Fibroblast of upper back skin (primary cell): ENCODE results near the gene SNN.

Source experiments
- DNase-seq: peaks from one replicate; pipeline ENCODE4 v3.0.0-alpha.2; 2013

Gene SNN

DNA sequence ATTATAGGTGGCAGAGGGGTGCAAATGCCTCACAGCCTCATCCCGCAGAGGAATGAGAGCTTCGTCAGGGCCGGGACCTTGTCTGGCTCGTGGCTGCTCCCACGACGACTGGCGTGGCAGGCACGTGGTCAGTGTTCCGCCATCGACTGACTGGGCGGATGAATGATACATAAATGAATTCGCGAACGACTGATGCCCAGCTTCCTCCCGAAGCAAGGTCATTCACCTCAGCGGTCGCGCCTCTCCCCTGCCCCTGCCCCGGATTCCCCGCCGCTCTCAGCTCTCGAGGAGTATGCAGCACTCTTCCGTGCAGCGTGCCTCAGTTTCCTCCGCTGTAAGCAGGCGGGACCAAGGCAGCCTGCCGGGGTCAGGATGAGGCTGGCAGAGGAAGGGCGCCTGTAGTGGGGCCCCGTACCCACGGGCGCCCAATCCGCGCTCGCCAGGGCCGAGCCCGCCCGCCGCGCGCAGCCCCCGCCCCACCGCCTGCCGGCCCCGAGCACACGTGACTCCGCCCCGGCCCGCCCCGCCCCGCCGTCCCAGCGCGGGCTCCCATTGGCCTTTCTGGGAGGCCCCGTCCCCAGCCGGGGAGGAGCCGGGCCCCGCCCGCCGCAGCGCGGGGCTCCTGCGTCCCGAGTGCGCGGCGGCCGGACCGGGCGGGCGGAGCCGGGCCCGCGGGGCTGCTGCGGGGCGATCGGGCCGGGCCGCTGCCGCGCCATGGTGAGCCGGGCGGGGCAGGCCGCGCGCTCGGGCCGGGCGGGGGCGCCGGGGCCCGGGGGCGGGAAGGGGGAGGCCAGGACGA, at the start of gene SNN:
SNN (plus strand) TSS at position 632 of the 799 bp plus-strand sequence. CDS start 7,605 bp downstream, outside the sequence.
- peak; percentile 84 for DNase-seq

DNA sequence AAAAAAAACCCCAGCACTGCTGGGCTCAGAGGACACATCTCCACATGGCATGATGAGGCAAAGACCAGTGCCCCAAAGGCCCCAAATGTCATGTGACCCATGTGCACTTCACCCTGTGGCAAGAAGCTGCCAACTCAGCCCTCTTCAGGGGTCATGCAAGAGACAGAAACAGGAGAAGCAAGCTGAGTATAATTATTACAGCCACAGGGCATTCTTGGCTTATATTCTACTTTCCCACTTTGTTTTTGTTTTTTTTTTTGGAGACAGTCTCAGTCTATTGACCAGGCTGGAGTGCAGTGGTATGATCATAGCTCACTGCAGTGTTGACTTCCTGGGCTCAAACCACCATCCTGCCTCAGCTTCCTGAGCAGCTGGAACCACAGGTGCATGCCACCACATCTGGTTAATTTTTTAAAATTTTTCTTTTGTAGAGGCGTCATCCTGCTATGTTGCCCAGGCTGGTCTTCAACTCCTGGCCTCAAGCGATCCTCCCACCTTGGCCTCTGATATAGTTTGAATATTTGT, 48.9 kb upstream of the SNN start:
- DNase-seq = no peak

DNA sequence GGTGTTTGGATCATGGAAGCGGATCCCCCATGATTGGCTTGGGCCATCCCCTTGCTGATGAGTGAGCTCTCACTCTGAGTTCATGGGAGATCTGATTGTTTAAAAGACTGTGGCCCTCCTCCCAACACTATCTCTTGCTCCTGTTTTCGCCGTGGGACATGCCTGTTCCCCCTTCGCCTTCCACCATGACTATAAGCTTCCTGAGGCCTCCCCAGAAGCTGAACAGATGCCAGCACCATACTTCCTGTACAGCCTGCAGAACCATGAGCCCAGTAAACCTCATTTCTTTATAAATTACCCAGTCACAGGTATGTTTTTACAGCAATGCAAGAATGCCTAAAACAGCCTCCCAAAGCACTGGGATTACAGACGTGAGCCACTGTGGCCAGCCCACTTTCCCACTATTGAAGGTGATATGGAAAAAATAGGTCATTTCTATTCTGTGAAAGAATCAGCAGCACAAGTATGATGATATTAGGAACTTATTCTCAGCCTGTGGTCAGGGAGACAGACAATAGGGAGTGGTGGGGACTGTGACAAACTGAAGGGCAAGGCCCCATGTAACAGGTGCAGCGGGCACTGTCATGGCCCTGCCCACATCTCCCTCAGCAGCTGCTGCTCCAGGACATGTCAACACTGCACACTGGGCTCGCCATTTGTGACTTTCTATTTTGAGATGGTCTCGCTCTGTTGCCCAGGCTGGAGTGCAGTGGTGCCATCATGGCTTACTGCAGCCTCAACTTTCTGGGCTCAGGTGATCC, 47.8 kb upstream of the SNN start:
- no peak for DNase-seq

DNA sequence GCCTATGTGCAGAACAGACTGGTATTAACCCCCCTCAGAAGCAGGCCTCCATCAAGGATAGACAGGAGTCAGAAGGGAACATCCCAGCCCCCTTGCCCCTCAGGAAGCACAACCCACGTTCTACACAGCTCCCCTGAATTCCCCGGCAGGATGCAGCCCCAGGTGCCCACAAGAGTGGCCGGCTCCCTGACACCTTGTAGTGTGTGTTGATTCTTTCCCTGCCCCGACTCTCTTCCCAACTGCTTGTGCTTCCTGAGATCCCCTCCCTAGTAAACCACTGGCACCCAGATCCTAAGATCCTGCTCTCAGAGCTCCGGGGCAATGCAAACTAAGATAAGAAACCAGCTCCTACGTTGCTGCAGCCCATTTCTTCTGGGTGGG, 46.7 kb upstream of the SNN start:
- DNase-seq = no peak

DNA sequence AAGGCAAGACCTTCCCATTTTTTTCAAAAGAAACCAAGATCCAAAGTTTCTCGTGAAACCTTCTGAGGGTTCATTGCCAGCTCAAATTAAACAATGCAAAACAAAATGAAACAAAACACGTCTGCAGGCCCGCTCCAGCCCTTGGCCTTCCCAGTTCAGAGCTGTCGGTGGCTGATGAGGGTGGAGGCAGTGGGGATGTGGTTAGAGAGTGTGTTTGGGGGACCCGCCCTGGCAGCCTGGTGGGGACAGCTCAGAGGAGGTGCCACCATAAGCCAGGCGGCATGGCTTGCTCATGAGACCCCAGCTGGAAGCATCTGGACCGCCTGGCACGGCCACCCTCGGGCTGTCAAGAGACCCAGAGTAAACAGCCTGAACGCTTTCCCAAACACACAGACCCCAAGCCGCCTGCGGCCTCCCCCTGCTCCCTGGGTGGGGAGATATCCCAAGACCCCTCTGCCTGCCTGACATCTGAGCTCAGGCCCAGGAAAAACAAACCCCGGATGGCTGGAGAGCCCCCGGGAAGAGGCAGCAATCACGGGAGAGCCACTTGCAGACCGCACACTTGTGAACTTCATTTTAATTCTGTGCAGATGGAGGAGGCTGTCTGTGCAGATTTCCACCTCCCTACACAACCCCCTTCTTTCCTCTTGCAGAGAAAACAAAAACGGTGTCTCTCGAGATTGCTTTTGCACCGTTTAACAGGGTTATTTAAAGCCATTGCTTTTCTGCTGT, 46.2 kb upstream of the SNN start:
- no peak for DNase-seq

DNA sequence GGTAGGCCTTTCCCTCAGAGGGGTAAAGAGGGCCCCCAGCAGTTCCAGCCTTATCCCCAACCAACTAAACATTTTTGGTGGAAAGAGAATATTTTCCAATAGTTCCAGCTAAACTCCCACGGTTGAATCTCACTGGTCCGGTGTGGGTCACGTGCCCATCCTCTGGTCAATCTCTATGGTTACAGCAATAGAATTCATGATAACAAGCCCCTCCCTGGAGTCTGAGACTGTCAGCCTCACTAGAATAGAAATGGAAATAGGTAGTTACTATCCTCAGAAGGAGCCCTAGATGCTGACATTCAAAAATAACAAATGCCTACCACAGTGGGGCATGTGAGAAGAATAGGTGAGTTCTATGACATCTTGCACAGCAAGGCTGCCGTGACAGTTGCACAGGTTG, 44.0 kb upstream of the SNN start:
- DNase-seq = no peak

DNA sequence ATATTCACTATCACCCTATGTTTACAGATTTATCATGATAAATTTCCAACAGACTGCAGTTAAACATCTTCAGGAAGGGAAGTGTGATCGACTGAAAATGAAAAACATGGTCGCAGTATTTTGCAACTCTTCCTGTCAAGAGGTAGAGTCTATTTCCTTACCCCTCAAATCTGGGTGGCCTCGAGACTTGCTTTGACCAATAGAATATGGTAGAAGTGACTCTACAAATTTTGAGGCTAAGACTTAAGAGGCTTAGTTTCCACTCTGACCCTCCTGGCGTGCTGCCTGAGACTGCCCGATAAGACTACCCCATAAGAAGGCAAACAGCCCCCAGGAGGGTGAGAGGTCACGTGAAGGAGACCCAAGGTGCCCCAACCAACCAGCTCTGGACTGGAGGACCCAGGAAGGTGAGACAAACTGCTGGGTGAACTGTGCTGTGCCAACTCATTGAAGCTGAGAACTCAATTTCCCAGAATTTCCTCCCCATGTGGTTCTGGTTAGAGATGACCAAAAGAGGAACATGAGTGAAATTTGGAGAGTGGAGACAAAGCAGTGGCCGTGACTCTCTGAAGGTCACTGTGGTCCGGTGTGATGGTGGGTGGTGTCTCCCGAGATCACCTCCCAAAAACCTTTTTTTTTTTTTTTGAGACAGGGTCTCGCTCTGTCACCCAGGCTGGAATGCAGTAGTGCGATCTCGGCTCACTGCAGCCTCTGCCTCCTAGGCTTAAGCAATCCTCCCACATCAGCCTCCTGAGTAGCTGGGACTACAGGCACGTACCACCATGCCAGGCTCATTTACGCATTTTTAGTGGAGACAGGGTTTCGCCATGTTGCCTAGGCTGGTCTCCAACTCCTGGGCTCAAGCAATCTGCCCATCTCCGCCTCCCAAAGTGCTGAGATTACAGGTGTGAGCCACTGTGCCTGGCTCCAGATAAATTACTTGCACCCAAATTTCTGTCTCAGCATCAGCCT, 43.3 kb upstream of the SNN start:
- DNase-seq = no peak

DNA sequence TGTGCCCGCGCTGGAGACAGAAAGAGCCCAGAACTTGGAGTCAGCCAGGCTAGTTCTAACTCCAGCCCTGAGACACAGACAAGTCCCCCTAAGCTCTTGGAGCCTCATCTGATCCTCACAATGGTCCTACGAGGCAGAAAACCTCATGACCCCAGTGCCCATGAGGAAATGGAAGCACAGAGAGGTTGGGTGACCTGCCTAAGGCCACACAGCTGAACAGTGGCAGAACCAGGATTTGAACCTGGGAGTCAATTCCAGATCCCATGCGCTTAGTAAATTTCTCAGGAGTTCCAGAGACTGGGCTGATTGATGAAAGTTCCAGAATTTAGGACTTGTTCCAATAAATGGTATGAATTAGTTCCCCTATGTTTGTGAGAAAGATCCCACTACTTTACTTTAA, 42.5 kb upstream of the SNN start:
- DNase-seq = no peak

DNA sequence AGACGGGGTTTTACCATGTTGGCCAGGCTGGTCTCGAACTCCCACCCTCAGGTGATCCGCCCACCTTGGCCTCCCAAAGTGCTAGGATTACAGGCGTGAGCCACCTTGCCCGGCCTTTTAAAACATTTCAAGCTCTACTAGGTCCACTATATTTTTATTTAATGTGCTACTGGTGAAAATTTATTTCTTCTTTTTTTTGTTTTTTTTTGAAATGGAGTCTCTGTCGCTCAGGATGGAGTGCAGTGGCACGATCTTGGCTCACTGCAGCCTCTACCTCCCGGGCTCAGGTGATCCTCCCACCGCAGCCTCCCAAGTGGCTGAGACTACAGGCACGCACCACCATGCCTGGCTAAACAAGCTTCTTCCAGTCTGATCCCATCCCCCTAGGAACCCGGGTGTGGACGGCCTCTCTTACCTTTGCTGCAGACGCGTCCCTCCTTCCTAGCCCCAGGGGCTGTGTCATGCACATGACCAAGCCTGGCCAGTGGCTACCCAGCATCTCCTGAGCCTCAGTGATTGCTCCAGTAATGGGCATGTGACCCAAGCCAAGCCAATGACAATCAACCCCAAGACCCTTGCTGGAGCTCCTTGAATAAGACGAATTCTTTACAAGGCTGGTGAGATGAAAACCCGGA, 41.5 kb upstream of the SNN start:
- no peak for DNase-seq

DNA sequence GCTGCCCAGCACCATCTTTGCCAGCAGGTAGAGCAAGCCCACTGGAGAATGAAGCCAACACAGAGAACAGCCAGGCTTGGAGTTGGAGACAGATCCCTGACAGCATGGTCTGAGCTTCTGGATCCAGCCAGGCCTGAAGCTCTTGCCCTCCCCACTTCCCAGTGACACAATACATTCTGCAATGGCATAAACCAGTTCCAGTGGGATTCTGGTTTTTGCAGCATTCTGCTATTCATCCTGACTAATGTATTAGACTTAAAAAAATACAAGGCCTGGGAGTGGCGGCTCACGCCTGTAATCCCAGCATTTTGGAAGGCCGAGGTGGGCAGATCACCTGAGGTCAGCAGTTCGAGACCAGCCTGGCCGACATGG, 41.0 kb upstream of the SNN start:
- no peak for DNase-seq

DNA sequence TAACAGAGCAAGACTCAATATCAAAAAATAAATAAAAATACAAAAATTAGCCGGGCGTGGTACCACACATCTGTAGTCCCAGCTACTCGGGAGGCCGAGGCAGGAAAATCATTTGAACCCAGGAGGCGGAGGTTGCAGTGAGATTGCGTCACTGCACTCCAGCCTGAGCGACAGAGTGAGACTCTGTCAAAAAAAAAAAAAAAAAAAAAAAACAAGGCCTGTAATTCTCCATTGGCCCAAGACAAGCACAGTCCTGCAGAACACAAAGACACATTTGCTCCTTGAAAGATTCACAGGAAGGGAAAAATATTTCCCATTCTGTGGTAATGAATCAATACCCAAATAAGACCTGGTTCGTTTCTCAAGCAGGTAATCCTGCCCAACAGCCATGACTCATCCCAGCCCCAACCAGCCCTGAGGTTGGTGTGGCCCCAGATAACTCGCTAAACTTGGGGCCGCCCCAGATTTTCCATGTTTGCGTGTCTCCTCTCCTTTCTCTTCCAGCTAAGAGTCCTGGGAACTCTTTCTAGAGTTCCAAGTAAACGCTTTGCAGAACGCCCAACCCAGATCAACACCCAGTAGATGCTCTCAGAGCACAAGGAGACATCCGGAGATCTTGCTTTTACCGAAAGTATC, 40.3 kb upstream of the SNN start:
- DNase-seq = peak; percentile 80

DNA sequence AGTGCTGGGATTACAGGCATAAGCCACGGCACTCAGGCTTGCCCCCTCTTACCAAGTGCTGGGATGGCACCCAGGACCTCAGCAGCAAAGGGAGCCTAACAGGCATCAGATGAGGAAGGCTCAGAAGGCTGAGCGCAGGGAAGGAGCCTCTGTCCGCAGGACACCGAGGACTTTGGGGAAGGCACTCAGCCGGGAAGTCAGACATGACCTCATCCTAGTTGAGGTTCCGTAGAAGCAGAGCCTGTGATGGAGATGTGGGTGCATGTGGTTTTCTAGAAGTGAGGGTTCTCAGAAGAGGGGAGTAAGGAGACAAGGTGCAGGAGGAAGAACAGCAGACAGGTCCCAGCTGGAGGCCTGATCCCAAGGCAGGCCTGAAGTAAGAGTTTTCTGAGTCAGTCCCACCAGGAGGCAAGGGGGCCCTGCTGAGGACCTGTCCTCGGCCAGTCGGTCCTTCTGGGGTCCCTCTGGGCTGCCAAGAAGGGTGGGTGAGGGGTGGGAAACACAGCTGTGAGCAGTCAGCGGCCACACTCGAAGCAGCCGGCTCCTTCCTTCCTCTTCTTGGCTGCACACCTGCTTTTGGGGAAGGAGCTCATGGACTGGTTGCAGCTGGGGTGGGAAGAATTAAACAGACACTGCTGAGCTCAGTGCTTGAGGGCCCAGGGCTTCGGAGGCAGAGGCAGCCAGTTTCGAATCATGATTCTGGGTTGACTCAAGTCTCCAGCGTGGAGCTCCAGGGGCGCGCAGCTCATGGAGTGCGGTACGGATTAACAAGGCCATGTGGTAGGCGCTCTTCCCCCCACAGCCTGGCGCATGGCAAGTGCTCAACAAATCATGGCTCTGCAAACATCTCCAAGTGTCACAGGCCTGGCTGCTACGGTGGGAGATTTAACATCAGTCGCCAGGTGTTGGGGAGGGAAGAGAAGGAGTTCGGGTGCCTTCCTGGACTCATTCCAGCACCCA, 38.9 kb upstream of the SNN start:
- peak; percentile 19 for DNase-seq

DNA sequence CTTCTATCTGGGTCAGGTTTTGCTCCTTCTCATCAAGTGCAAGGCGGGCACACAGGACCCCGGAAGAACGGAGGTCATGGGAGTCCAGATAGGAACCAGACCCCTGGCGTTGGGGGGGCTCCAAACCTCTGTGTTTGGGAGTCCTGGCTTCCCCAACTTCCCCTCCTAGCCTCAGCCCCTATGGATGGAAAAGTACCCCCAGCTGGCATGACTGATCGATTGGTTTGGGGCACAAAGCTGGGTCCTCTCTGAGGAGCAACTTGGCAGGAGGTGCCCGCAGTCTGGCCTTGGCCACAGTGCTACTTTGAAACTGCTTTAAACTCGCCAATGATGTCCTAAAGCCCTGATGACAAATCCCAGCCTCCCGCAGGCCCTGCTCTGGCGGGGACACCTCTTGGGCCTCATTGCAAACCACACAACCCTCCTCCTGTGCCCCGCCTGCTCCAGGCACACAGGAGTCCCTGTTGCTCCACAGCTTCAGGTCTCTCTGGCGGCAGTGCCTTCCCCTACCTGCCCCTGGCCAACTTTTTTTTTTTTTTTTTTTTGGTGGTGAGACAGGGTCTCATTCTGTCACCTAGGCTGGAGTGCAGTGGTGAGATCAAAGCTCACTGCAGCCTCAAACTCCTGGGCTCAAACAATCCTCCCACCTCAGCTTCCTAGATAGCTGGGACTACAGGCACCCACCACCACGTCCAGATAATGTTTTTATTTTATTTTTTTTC, 38.0 kb upstream of the SNN start:
- no peak for DNase-seq

DNA sequence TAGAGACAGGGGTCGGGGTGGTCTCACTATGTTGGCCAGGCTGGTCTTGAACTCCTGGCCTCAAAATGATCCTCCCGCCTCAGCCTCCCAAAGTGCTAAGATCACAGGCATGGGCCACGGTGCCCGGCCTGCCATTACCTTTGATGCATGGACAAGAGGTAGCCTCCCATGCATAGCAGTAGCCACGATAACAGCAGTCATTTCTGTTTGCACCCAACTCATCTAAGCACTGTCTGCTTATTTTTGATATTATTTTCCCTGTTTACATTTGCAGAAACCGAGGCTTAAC, 37.5 kb upstream of the SNN start:
- no peak for DNase-seq

DNA sequence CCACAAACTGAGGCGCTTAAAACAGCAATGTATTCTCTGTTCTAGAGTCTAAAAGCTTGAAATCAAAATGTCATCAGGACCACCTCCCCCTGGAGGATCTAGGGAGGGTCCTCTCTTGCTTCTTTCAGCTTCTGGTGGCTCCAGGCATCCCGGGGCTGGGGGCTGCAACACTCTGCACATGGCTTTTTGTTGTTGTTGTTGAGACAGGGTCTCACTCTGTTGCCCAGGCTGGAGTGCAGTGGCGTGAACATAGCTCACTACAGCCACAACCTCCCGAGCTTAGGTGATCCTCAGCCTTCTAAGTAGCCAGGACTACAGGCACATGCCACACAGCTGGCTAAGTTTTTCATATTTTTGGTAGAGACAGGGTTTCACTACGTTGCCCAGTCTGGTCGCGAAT, 37.0 kb upstream of the SNN start:
- DNase-seq = no peak

DNA sequence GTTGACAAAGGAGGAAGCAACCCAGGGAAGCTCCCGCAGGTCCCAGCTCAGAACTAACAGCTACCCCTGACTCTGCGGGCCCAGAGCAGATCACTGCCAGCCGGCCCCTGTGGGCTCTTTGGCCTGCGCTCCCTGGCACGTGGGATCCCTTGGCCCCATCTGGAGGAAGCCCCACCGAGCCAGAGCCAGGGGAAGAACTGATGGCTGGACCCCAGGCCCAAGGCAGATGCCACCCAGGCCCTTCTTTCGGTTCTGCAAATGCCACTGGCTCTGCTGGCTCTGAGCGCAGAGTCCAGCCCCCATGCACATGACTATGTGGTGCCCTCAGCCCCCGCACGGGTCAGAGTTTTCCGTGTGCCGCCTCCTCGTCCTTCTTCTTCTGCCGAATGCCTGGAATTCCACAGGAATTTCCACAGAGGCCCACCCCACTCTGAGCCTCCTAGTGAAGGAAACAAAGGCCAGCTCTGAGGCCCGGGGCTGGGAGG, 35.8 kb upstream of the SNN start:
- DNase-seq = peak; percentile 68

DNA sequence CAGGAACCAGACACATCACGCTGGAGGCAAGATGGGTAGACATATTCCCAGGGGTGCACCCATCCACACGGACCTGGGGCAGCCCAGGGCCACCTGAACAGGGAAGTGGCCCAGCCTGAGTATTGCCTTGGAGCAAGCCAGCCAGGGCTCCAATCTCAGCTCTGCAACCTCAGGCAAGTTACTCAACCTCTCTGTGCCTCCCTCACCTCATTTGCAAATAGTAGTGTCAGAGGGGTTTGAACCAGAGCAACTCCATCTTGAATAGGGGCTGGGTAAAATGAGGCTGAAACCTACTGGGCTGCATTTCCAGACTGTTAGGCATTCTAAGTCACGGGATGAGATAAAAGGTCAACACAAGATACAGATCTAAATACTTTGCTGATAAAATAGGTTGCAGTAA, 35.1 kb upstream of the SNN start:
- no peak for DNase-seq

DNA sequence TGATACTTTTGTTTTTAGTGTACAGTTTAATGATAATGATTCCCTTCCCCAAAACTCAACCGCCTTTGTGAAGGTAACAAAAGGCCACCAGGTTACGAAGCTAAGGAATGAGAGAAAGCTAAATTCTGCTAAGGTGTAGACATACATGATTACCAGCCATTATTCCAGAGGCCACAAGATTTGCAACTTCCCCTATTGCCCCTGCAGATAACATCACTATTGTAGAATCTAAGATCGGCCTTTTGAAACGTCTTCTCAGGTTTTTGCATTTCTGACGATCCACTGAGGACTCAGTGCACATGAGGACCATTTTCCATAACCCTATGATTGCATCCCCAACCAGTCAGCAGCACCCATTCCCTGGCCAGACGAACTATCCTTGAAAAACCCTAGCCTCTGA, 33.9 kb upstream of the SNN start:
- no peak for DNase-seq

DNA sequence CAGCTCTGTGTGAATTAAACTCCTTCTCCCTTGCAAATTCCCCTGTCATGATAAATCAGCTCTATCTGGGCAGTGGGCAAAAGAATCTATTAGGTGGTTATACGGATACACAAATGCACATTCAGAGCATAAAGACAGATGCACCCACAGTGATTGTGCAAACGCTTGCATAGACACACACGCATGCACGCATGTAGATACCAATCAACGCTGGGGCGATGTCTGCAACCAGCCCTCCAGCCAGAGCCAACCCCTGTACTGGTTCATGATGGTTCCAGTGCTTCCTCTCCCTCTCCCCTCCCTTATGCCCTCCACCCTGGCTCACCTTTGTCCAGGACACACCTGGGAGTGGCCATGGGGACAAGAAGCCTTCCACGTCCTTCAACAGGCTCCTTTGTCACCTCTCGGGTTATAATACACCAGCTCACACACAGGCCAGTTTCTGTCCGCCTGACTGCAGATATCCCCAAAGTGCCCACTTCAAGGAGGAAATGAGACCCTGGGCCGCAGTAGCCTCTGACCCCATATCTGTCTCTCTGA, 33.1 kb upstream of the SNN start:
- DNase-seq = no peak
